OCI-LY7 (cell line): ENCODE measurements around the gene UBE4A.

Experiments
- EZH2phosphoT487 ChIP-seq: fragments of 200-600 bp; sonication (generic); IDR thresholded peaks from 2 replicates; pipeline ENCODE4 v1.6.1; 2018; ENCODE audit warnings: low read depth, borderline replicate concordance, mild to moderate bottlenecking, mixed run types, antibody characterized with exemption, low read length, moderate library complexity, mixed read lengths
- TF ChIP-seq, protein P1 (sequence below): fragments of 200-600 bp; sonication (generic); conservative IDR thresholded peaks from 2 replicates; pipeline ENCODE4 v1.5.1; 2014; ENCODE audit warnings: mild to moderate bottlenecking, antibody characterized with exemption, low read length, moderate library complexity, mixed read lengths

DNA sequence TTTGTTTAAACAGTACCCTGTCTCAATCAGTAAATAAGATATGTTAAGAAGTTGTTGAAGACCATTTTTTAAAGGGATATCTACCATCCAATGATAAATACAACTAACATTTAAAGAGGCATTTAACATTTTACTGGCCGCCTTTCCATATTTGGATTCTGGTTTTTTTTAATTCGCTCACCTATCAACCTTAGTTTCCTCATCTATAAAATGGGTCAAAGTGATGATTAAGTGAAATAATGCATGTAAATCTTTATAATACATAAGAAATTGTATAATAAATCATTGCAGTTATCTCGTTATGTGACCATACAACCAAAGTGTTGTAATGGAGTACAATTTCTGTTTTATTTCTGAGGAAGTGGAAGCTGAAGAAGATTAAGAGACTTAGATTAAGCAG lies 24.3 kb downstream of the UBE4A start:
- TF ChIP-seq, protein P1, sequence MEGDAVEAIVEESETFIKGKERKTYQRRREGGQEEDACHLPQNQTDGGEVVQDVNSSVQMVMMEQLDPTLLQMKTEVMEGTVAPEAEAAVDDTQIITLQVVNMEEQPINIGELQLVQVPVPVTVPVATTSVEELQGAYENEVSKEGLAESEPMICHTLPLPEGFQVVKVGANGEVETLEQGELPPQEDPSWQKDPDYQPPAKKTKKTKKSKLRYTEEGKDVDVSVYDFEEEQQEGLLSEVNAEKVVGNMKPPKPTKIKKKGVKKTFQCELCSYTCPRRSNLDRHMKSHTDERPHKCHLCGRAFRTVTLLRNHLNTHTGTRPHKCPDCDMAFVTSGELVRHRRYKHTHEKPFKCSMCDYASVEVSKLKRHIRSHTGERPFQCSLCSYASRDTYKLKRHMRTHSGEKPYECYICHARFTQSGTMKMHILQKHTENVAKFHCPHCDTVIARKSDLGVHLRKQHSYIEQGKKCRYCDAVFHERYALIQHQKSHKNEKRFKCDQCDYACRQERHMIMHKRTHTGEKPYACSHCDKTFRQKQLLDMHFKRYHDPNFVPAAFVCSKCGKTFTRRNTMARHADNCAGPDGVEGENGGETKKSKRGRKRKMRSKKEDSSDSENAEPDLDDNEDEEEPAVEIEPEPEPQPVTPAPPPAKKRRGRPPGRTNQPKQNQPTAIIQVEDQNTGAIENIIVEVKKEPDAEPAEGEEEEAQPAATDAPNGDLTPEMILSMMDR, result no peak
- no peak for TF ChIP-seq EZH2phosphoT487
